ENCODE results near the gene LIMK2.

- TF ChIP-seq RAD21 (IDR thresholded peaks at IDR 0.05) (no peak), CTCF (IDR thresholded peaks at IDR 0.05; ENCODE audit: low read depth, low read length, missing input control) (no peak), YY1 (IDR thresholded peaks at IDR 0.05) (no peak)
These were observed 90.4 kb downstream of the LIMK2 start for GRCh38 chr22:31302537-31302936.

All from liver (tissue), 3 donors.